ENCODE results near the gene CYB561D1. TPM values are rescaled to one million over a fixed set of nuclear protein-coding genes. Genes with fewer than 3 reads are reported as not detected.

The CYB561D1 gene
- total RNA-seq, 1 donor from 2014 or later: 11.1 TPM

DNA sequence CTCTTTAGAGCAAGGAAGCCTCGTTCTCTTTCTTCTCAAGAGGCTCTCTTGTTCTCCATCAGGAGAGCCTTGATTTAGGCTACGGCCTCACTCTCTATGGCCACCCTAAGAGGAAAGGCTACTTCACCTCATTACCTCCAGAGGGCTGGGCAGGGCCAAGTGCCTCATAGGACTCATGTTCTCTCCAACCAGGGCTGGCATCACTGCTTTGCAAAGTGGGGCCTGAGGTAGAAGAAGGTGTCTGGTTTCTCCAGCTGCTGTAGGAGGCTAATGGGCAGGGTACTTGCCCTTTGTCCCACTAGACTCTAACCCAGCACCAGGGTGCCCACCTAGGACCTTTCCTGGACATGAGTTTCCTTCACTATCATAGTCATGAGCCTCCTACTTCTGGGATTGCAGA is 12.2 kb upstream of the CYB561D1 start:
- Mint-ChIP-seq H3K9me3 (ENCODE audit: low read depth) (no peaks in the 10 kb centered on the region), H3K27me3 (peaks cover 32% of the 10 kb centered on the region), H3K4me1 (ENCODE audit: low read depth) (peaks cover 15% of the 10 kb centered on the region), H3K4me3 (ENCODE audit: low read depth) (no peak overlapping the region), H3K27ac (no peak overlapping the region), H3K36me3 (ENCODE audit: insufficient read depth) (no peaks in the 10 kb centered on the region)
- TF ChIP-seq, protein P1, sequence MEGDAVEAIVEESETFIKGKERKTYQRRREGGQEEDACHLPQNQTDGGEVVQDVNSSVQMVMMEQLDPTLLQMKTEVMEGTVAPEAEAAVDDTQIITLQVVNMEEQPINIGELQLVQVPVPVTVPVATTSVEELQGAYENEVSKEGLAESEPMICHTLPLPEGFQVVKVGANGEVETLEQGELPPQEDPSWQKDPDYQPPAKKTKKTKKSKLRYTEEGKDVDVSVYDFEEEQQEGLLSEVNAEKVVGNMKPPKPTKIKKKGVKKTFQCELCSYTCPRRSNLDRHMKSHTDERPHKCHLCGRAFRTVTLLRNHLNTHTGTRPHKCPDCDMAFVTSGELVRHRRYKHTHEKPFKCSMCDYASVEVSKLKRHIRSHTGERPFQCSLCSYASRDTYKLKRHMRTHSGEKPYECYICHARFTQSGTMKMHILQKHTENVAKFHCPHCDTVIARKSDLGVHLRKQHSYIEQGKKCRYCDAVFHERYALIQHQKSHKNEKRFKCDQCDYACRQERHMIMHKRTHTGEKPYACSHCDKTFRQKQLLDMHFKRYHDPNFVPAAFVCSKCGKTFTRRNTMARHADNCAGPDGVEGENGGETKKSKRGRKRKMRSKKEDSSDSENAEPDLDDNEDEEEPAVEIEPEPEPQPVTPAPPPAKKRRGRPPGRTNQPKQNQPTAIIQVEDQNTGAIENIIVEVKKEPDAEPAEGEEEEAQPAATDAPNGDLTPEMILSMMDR (IDR thresholded peaks at IDR 0.05; ENCODE audit: unreplicated experiment): no peak
- DNase-seq (ENCODE audit: low spot score, unreplicated experiment): no peak

DNA sequence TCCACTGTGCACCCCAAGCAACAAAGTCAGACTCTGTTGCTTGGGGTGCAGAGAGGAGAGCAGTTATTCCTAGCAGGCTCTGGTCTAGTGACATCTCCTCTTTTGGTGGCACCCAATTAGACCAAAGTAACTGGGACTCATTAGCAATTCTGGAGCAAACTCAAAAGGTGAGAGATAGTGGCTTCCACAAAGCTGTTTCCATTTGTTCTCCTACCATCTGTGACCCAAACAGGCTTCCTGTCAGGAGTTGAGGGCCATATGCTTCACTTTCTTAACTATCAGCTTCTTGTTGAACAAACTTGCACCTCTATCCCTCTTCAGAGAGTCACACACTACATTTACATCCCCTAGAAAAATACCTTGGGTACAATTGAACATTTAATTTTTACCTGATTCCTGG is 11.7 kb upstream of the CYB561D1 start:
- H3K4me3 Mint-ChIP-seq (ENCODE audit: low read depth): no peak overlapping the region
- no peaks in the 10 kb centered on the region for H3K9me3 Mint-ChIP-seq (ENCODE audit: low read depth)
- DNase-seq (ENCODE audit: low spot score, unreplicated experiment): no peak
- no peak overlapping the region for H3K27ac Mint-ChIP-seq
- H3K27me3 Mint-ChIP-seq: peaks cover 32% of the 10 kb centered on the region
- TF ChIP-seq, protein P1 (IDR thresholded peaks at IDR 0.05; ENCODE audit: unreplicated experiment): no peak
- peaks cover 15% of the 10 kb centered on the region for H3K4me1 Mint-ChIP-seq (ENCODE audit: low read depth)
- no peaks in the 10 kb centered on the region for H3K36me3 Mint-ChIP-seq (ENCODE audit: insufficient read depth)

DNA sequence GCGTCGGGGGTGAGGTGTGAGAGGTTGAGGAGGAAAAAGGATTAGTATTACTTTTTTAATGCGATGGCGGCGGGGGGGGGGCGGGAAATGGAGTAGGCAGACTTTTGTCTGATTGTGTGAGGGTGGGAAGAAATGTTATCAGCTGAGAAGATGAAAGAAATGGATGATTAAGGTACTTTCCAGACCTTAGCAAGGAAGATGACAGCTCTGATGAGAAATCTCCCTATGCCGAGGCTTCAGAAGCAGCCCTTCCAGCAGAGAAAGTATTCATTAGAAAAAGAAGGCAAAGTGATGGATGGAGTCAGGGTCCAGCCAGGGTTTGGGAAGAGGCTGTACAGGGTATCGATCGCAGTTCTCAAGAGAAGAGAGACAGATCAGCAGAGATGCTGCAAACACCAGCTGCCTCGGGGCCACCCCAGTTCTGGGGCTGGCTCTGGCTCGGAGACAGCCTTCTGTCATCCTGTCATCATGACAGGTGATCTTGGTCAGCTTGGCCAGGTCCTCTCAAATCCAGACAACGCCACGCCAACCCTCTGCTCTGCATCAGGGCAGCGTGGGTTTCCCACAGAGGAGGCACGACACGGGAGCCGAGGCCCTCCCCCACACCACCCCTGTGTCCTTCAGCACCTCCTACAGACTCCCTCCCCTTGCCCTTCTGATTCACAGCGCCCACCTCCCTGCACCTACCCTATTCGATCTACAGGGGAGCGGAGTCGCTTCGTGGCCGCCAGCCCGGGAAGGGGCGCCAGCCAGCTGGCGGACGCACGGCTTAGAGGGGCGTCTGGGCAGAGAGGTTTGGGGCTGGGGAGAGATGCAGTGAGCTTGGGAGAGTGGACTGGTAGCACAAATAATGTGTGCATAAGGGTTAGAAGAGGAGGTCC is 10.9 kb upstream of the CYB561D1 start:
- TF ChIP-seq, protein P1 (IDR thresholded peaks at IDR 0.05; ENCODE audit: unreplicated experiment): peak; percentile 48
- Mint-ChIP-seq H3K4me3 (ENCODE audit: low read depth) (peak overlapping the region; percentile 95), H3K27me3 (peaks cover 32% of the 10 kb centered on the region), H3K9me3 (ENCODE audit: low read depth) (no peaks in the 10 kb centered on the region), H3K4me1 (ENCODE audit: low read depth) (peaks cover 15% of the 10 kb centered on the region), H3K36me3 (ENCODE audit: insufficient read depth) (peaks cover 4% of the 10 kb centered on the region), H3K27ac (peak overlapping the region; percentile 60)
- peak; percentile 50 for DNase-seq (ENCODE audit: low spot score, unreplicated experiment)

DNA sequence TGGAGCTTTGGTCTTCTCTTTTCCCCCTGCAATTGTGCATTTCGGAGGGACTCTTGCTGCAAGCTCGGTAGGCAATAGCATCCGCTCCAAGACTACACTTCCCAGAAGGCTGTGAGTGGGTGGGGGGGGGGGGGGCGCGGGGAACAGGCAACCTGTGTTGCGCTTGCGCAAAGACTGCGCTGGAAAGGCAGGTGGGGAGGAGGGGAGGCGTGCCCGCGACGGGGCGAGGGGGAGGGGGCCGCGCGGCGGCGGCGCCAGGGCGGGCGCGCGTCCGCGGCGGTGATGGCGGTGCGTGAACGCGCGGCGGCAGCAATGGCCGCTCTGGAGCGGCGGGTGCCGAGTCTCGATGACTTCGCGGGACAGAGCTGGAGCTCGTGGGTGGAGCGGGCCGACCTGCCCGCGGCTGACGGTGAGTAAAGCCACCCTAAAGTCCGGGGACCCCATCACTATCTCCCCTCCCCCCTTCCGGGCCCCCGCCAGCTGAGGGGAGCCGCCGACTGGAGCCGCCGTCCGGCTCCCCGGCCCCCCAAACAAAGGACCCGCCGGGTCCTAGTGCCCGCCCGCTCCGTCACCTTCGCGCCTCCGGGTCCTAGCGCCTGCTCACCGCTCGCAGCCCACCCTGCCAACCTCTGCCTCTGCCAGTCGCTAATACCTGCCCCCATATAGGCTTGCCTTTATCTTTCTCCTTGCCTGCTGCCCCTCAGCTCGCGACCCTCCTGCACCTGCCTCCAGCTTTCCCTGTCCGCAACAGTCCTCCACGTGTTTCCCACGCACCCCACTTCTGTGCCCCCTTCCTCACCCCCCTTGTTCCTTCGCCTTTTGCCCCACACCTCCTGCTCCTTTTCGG is 10.0 kb upstream of the CYB561D1 start, which contains the start of gene ATXN7L2:
Gene ATXN7L2, plus strand, starts transcription at position 234 of the 847 bp plus-strand sequence. Its CDS starts 49 bp downstream, at position 283.
- peak within 1 kb of the TSS; percentile 95 for H3K4me3 Mint-ChIP-seq (ENCODE audit: low read depth)
- H3K27me3 Mint-ChIP-seq: peaks cover 28% of the 10 kb centered on the region
- TF ChIP-seq, protein P1 (IDR thresholded peaks at IDR 0.05; ENCODE audit: unreplicated experiment): no peak
- H3K36me3 Mint-ChIP-seq (ENCODE audit: insufficient read depth): peaks cover 6% of the 10 kb centered on the region
- DNase-seq (ENCODE audit: low spot score, unreplicated experiment): peak; percentile 87
- peaks cover 15% of the 10 kb centered on the region for H3K4me1 Mint-ChIP-seq (ENCODE audit: low read depth)
- H3K9me3 Mint-ChIP-seq (ENCODE audit: low read depth): no peaks in the 10 kb centered on the region
- peak within 1 kb of the TSS; percentile 92 for H3K27ac Mint-ChIP-seq

DNA sequence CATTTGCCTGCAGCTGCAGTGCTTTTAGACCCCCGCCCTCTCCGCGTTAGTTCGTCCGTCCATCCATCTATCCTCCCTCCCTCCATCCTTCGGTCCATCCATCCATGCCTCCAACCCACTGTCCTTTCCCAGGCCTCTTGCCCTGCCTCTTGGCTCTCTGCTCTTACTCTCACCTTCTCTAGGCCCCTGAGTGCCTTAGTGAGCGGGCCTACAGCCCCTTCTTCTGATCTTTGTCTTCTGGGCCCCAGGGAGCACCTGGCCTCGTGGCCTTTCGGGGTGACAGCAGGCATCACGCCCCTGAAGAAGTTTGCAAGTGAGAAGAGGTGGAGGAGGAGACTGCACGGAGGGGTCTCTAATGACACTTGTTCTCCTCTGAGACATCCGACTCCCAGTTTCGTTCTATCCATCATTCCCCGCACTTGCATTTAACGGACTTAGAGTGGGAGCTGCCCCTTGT is 9.3 kb upstream of the CYB561D1 start:
- peaks cover 22% of the 10 kb centered on the region for H3K27me3 Mint-ChIP-seq
- H3K4me3 Mint-ChIP-seq (ENCODE audit: low read depth): peak overlapping the region; percentile 95
- DNase-seq (ENCODE audit: low spot score, unreplicated experiment): no peak
- H3K9me3 Mint-ChIP-seq (ENCODE audit: low read depth): no peaks in the 10 kb centered on the region
- H3K27ac Mint-ChIP-seq: peak overlapping the region; percentile 92
- peaks cover 15% of the 10 kb centered on the region for H3K4me1 Mint-ChIP-seq (ENCODE audit: low read depth)
- H3K36me3 Mint-ChIP-seq (ENCODE audit: insufficient read depth): peaks cover 6% of the 10 kb centered on the region
- TF ChIP-seq, protein P1 (IDR thresholded peaks at IDR 0.05; ENCODE audit: unreplicated experiment): no peak

All from progenitor cell of endocrine pancreas (in vitro differentiated cells).